ENCODE measurements around the gene VEGFA. TPM values are rescaled to one million over a fixed set of nuclear protein-coding genes. Genes with fewer than 3 reads are reported as not detected.

The VEGFA gene
- total RNA-seq, 3 donors from 2014 or later: 89.4 to 165 (median 94.7) TPM

GRCh38 chr6:43796168-43796567, 26.2 kb downstream of the VEGFA start:
- ATAC-seq (no peak), DNase-seq (peak in 1 of 3 donors; percentile 13)
- Histone ChIP-seq H3K36me3 (ENCODE audit: low read depth) (no peaks in the 10 kb centered on the region), H3K9me3 (no peaks in the 10 kb centered on the region), H3K4me3 (no peak overlapping the region), H3K4me1 (ENCODE audit: low read depth) (peaks cover 16% of the 10 kb centered on the region)
- intact Hi-C loops (cut with DNase I, micrococcal nuclease): no loop called here
- TF ChIP-seq CTCF (IDR thresholded peaks at IDR 0.05): no peak

- no peak for TF ChIP-seq CTCF (IDR thresholded peaks at IDR 0.05)
- peak in 1 of 3 donors; percentile 21 for DNase-seq
- peaks cover 16% of the 10 kb centered on the region for H3K4me1 ChIP-seq (ENCODE audit: low read depth)
- H3K9me3 ChIP-seq: no peaks in the 10 kb centered on the region
- no peak for ATAC-seq
- H3K36me3 ChIP-seq (ENCODE audit: low read depth): no peaks in the 10 kb centered on the region
- no peak overlapping the region for H3K4me3 ChIP-seq
- intact Hi-C loops (cut with DNase I, micrococcal nuclease): no loop called here
These were observed 27.2 kb downstream of the VEGFA start for GRCh38 chr6:43796903-43797890.

GRCh38 chr6:43797919-43798318, 27.9 kb downstream of the VEGFA start:
- Histone ChIP-seq H3K4me1 (ENCODE audit: low read depth) (peaks cover 16% of the 10 kb centered on the region), H3K4me3 (no peak overlapping the region), H3K9me3 (no peaks in the 10 kb centered on the region), H3K36me3 (ENCODE audit: low read depth) (no peaks in the 10 kb centered on the region)
- ATAC-seq (no peak), DNase-seq (peak in 1 of 3 donors; percentile 30)
- TF ChIP-seq CTCF (IDR thresholded peaks at IDR 0.05): no peak
- intact Hi-C loops (cut with DNase I, micrococcal nuclease): no loop called here

- intact Hi-C loops (cut with DNase I, micrococcal nuclease): no loop called here
- ATAC-seq: peak; percentile 96
- DNase-seq: peak; percentile 86 to 92 (median 89)
- no peaks in the 10 kb centered on the region for H3K36me3 ChIP-seq (ENCODE audit: low read depth)
- no peaks in the 10 kb centered on the region for H3K9me3 ChIP-seq
- no peak for TF ChIP-seq CTCF (IDR thresholded peaks at IDR 0.05)
- H3K4me3 ChIP-seq: no peak overlapping the region
- peaks cover 23% of the 10 kb centered on the region for H3K4me1 ChIP-seq (ENCODE audit: low read depth)
These were observed 28.9 kb downstream of the VEGFA start for GRCh38 chr6:43798688-43799444.

- TF ChIP-seq CTCF (IDR thresholded peaks at IDR 0.05): no peak
- ATAC-seq: peak; percentile 2
- peak in 2 of 3 donors; percentile 28 to 39 for DNase-seq
- intact Hi-C loops (cut with DNase I, micrococcal nuclease): no loop called here
- Histone ChIP-seq H3K36me3 (ENCODE audit: low read depth) (no peaks in the 10 kb centered on the region), H3K4me3 (no peak overlapping the region), H3K9me3 (no peaks in the 10 kb centered on the region), H3K4me1 (ENCODE audit: low read depth) (peaks cover 30% of the 10 kb centered on the region)
These were observed 29.7 kb downstream of the VEGFA start for GRCh38 chr6:43799551-43800297.
